ENCODE data around the gene CRNKL1.

DNA sequence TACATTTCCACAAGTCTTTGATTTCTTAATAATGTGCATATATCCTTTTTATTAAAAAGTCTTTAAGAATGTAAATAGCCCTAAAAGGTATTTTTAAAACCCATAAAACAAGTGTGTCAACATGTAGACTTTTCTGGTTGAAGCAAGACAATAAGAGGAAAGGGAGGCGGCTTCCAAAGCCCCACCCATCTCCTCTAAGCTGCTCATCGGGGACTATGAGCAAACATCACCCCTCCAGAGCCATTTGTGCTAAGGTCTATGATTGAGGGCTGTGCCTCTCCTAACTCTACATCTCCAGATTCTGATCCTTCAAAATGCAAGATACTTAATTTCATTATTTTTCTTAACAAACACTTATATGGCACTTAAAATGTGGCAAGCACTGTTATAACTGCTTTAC is 37.6 kb downstream of the CRNKL1 start:
- TF ChIP-seq ESRRG (CRISPR knock-in tag; IDR thresholded peaks at IDR 0.05), result no peak
- no peak for TF ChIP-seq ISL1 (CRISPR knock-in tag; IDR thresholded peaks at IDR 0.05)
- TF ChIP-seq, protein P1, sequence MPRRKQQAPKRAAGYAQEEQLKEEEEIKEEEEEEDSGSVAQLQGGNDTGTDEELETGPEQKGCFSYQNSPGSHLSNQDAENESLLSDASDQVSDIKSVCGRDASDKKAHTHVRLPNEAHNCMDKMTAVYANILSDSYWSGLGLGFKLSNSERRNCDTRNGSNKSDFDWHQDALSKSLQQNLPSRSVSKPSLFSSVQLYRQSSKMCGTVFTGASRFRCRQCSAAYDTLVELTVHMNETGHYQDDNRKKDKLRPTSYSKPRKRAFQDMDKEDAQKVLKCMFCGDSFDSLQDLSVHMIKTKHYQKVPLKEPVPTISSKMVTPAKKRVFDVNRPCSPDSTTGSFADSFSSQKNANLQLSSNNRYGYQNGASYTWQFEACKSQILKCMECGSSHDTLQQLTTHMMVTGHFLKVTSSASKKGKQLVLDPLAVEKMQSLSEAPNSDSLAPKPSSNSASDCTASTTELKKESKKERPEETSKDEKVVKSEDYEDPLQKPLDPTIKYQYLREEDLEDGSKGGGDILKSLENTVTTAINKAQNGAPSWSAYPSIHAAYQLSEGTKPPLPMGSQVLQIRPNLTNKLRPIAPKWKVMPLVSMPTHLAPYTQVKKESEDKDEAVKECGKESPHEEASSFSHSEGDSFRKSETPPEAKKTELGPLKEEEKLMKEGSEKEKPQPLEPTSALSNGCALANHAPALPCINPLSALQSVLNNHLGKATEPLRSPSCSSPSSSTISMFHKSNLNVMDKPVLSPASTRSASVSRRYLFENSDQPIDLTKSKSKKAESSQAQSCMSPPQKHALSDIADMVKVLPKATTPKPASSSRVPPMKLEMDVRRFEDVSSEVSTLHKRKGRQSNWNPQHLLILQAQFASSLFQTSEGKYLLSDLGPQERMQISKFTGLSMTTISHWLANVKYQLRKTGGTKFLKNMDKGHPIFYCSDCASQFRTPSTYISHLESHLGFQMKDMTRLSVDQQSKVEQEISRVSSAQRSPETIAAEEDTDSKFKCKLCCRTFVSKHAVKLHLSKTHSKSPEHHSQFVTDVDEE (CRISPR knock-in tag; IDR thresholded peaks at IDR 0.05), result no peak
